Suprapubic skin (tissue), 4 donors: ENCODE results near the gene SUCLA2.

Source experiments
- POLR2A ChIP-seq, 2 donors: fragments of 450-650 bp; IDR thresholded peaks; one replicate each; pipeline ENCODE4 v1.6.1; 2017; ENCODE audit warnings: antibody characterized with exemption in 2 of 2, mild to moderate bottlenecking in 2 of 2, moderate library complexity in 2 of 2
- POLR2AphosphoS5 ChIP-seq, 3 donors: sonication (generic); formaldehyde crosslinking; IDR thresholded peaks; one replicate each; pipeline ENCODE4 v1.6.1; 2017; ENCODE audit warnings: antibody characterized with exemption in 3 of 3
- TF ChIP-seq, protein P1 (sequence below), 2 donors: fragments of 200-600 bp in 1 of 2; fragments of 450-650 bp in 1 of 2; sonication (generic) in 1 of 2; IDR thresholded peaks; one replicate each; pipeline ENCODE4 v1.5.1; 2016 to 2019; ENCODE audit warnings: antibody characterized with exemption in 2 of 2, mild to moderate bottlenecking in 1 of 2, moderate library complexity in 1 of 2

DNA sequence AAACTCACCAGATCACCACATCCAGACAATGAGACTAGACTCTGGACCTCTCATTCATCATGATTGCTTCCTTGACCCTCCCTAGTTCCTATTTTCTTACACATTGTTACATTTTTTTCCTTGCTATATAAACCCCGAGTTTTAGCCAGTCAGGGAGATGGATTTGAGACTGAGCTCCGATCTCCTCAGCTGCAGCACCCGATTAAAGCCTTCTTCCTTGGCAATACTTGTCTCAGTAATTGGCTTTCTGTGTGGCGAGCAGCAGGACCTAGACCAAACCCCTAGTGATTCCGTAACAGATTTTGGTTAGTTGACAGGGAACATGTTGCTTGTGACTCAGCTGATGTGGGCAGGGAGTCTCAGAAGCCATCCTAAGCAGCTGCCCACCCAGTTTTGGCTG lies 44.0 kb downstream of the SUCLA2 start:
- TF ChIP-seq, protein P1, sequence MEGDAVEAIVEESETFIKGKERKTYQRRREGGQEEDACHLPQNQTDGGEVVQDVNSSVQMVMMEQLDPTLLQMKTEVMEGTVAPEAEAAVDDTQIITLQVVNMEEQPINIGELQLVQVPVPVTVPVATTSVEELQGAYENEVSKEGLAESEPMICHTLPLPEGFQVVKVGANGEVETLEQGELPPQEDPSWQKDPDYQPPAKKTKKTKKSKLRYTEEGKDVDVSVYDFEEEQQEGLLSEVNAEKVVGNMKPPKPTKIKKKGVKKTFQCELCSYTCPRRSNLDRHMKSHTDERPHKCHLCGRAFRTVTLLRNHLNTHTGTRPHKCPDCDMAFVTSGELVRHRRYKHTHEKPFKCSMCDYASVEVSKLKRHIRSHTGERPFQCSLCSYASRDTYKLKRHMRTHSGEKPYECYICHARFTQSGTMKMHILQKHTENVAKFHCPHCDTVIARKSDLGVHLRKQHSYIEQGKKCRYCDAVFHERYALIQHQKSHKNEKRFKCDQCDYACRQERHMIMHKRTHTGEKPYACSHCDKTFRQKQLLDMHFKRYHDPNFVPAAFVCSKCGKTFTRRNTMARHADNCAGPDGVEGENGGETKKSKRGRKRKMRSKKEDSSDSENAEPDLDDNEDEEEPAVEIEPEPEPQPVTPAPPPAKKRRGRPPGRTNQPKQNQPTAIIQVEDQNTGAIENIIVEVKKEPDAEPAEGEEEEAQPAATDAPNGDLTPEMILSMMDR (IDR thresholded peaks at IDR 0.05): no peak
- TF ChIP-seq POLR2A (IDR thresholded peaks at IDR 0.05) (no peak), POLR2AphosphoS5 (IDR thresholded peaks at IDR 0.05) (no peak)
